HepG2 (cell line): ENCODE data around the gene PADI1. TPM values are rescaled to one million over a fixed set of nuclear protein-coding genes. Genes with fewer than 3 reads are reported as not detected.

Experiments used
- ATAC-seq: fragments of 200-7000 bp; cut with Tn5 transposase; 3 replicates; pipeline ENCODE4 v1.9.1; 2020; ENCODE audit warnings: mild to moderate bottlenecking, moderate library complexity
- BruUV-seq: library from RNA; stranded (reverse); fragments of 400-500 nt; replicated peaks from 2 replicates; lab custom pipeline; 2021; lab: Mats Ljungman, UMichigan
- CTCF ChIA-PET: fragments of 300-600 bp; formaldehyde crosslinking; extraction: SDS; loops from one replicate; lab custom pipeline; 2021; ENCODE audit warnings: low total read pairs, inconsistent platforms, low intra/inter-chr PET ratio; lab: Yijun Ruan, JAX
- POLR2A ChIA-PET: fragments of 350-600 bp; sonication (Branson Sonifier 250); formaldehyde crosslinking; loops from one replicate; lab custom pipeline; 2020; ENCODE audit warnings: antibody characterized with exemption, inconsistent platforms; lab: Yijun Ruan, JAX
- DNase-seq: peaks from one replicate; pipeline ENCODE4 v3.0.0-alpha.2; 2015; ENCODE audit warnings: low spot score
- FAIRE-seq: peaks from 3 replicates; lab custom pipeline; 2011; peaks lifted over from hg19 to GRCh38; lab: Jason Lieb, UNC
- H2AFZ ChIP-seq: one replicate; pipeline ENCODE4 v1.6.1; 2011; ENCODE audit warnings: low read length, inconsistent platforms
- H3K27ac ChIP-seq: fragments of 300-600 bp; 3 replicates; pipeline ENCODE4 v1.8.0; 2011; ENCODE audit warnings: mixed run types, mild to moderate bottlenecking, mixed read lengths, low read length, inconsistent platforms; ENCODE audit not compliant: insufficient read depth; ENCODE audit errors: extremely low read length
- H3K27me3 ChIP-seq, 2 experiments: fragments of 200-600 bp in 1 of 2; 2 replicates in 1 of 2; 3 replicates in 1 of 2; pipeline versions ENCODE4 v1.6.0 to v1.8.0; 2011; ENCODE audit warnings: low read length in 2 of 2, mild to moderate bottlenecking in 2 of 2, moderate library complexity in 2 of 2, inconsistent platforms in 1 of 2; ENCODE audit not compliant: insufficient read depth in 2 of 2, control insufficient read depth in 1 of 2
- H3K36me3 ChIP-seq, 2 experiments: fragments of 200-600 bp in 1 of 2; replicated peaks in 1 of 2; 2 replicates in 1 of 2; 3 replicates in 1 of 2; pipeline versions ENCODE4 v1.5.1 to v1.8.0; 2011; ENCODE audit warnings: low read length in 2 of 2, inconsistent platforms in 1 of 2; ENCODE audit not compliant: insufficient read depth in 2 of 2, control insufficient read depth in 1 of 2
- H3K4me1 ChIP-seq: 2 replicates; pipeline ENCODE4 v1.5.1; 2012; ENCODE audit warnings: low read length, inconsistent platforms; ENCODE audit not compliant: insufficient read depth
- H3K4me2 ChIP-seq: 2 replicates; pipeline ENCODE4 v1.6.0; 2011; ENCODE audit warnings: low read depth, low read length, inconsistent platforms
- H3K4me3 ChIP-seq, 3 experiments: fragments of 200-600 bp in 1 of 3; sonication (generic), shearing (Covaris generic) in 1 of 3; replicated peaks in 1 of 3; 2 replicates each; pipeline ENCODE4 v1.5.1; 2011 to 2016; ENCODE audit warnings: low read length in 3 of 3, inconsistent platforms in 2 of 3, low read depth in 2 of 3, mild to moderate bottlenecking in 2 of 3, control low read depth in 1 of 3, mixed read lengths in 1 of 3; ENCODE audit not compliant: insufficient read depth in 1 of 3
- H3K79me2 ChIP-seq: one replicate; pipeline ENCODE4 v1.6.1; 2011; ENCODE audit warnings: low read length, inconsistent platforms; ENCODE audit not compliant: insufficient read depth
- H3K9ac ChIP-seq: 2 replicates; pipeline ENCODE4 v1.6.0; 2011; ENCODE audit warnings: mild to moderate bottlenecking, low read depth, low read length, inconsistent platforms; ENCODE audit not compliant: insufficient read depth
- H3K9me3 ChIP-seq: 2 replicates; pipeline ENCODE4 v1.5.1; 2012; ENCODE audit warnings: mild to moderate bottlenecking, low read length
- H4K20me1 ChIP-seq: 2 replicates; pipeline ENCODE4 v1.6.0; 2011; ENCODE audit warnings: inconsistent platforms, mild to moderate bottlenecking, low read length, moderate library complexity; ENCODE audit not compliant: insufficient read depth
- ATAD3A ChIP-seq: sonication (generic); formaldehyde crosslinking; IDR thresholded peaks from 2 replicates; pipeline ENCODE4 v1.4.0; 2020; ENCODE audit warnings: missing genetic modification reagents
- DBP ChIP-seq: sonication (generic); formaldehyde crosslinking; IDR thresholded peaks from 2 replicates; pipeline ENCODE4 v1.4.0; 2020; ENCODE audit warnings: missing genetic modification reagents; ENCODE audit errors: not compliant biosample characterization
- ELF1 ChIP-seq: sonication (generic); formaldehyde crosslinking; IDR thresholded peaks from 2 replicates; pipeline ENCODE4 v1.4.0; 2020; ENCODE audit warnings: missing genetic modification reagents
- ISL2 ChIP-seq: sonication (generic); formaldehyde crosslinking; IDR thresholded peaks from 2 replicates; pipeline ENCODE4 v1.5.0; 2020; ENCODE audit warnings: missing genetic modification reagents
- MAF1 ChIP-seq: sonication (generic); formaldehyde crosslinking; IDR thresholded peaks from 2 replicates; pipeline ENCODE4 v1.5.0; 2020; ENCODE audit warnings: missing genetic modification reagents, borderline replicate concordance
- TBX3 ChIP-seq: fragments of 450-650 bp; IDR thresholded peaks from 2 replicates; pipeline ENCODE4 v1.6.1; 2017; ENCODE audit warnings: antibody characterized with exemption, mild to moderate bottlenecking, inconsistent platforms, borderline replicate concordance
- ZFP91 ChIP-seq: sonication (generic); formaldehyde crosslinking; IDR thresholded peaks from 2 replicates; pipeline ENCODE4 v1.9.0; 2022; ENCODE audit warnings: missing genetic modification reagents, mild to moderate bottlenecking, borderline replicate concordance
- ZNF256 ChIP-seq: sonication (generic); formaldehyde crosslinking; conservative IDR thresholded peaks from 2 replicates; pipeline ENCODE4 v1.4.0; 2020; ENCODE audit warnings: missing genetic modification reagents
- ZNF678 ChIP-seq: sonication (generic); formaldehyde crosslinking; IDR thresholded peaks from 2 replicates; pipeline ENCODE4 v1.4.0; 2020; ENCODE audit warnings: mild to moderate bottlenecking, missing genetic modification reagents
- ZNF720 ChIP-seq: sonication (generic); formaldehyde crosslinking; IDR thresholded peaks from 2 replicates; pipeline ENCODE4 v1.4.0; 2020; ENCODE audit warnings: missing genetic modification reagents
- ZNF800 ChIP-seq: sonication (generic); formaldehyde crosslinking; IDR thresholded peaks from 2 replicates; pipeline ENCODE4 v1.4.0; 2020; ENCODE audit warnings: missing genetic modification reagents
- ZNF816 ChIP-seq: sonication (generic); formaldehyde crosslinking; IDR thresholded peaks from 2 replicates; pipeline ENCODE4 v1.8.0; 2022; ENCODE audit warnings: missing genetic modification reagents, mild to moderate bottlenecking, borderline replicate concordance
- WGBS: methylation state at CpG from one replicate; pipeline ENCODE4 v1.1.6; 2017; ENCODE audit warnings: low lambda C conversion rate; 5-methylcytosine and 5-hydroxymethylcytosine counted together
- in situ Hi-C: cut with HindIII; loops from 2 replicates; pipeline ENCODE4 v1.10.0; 2017; ENCODE audit warnings: low pct_unique_long_range_greater_than_20kb; ENCODE audit not compliant: extremely low pct_ligation_motif_present
- intact Hi-C: fragments of 100-400 bp; cut with micrococcal nuclease; formaldehyde crosslinking; loops from one replicate; pipeline ENCODE4 v1.10.0; 2022; ENCODE audit not compliant: unreplicated experiment
- polyA plus RNA-seq, 8 experiments: library from polyadenylated mRNA; depleted of rRNA in 3 of 8; stranded (reverse) in 7 of 8; unstranded in 1 of 8; fragments of >200 nt; fragmentation: Illumina TruSeq in 4 of 8; extraction: Trizol in 4 of 8; gene quantifications; 2 replicates each; pipeline versions ENCODE4 v1.2.1 to v1.2.3, GENCODE V29; 2011 to 2016; ENCODE audit warnings: low read depth in 4 of 8, missing spikeins in 1 of 8, mixed read lengths in 1 of 8; ENCODE audit not compliant: insufficient read depth in 1 of 8
- total RNA-seq, 5 experiments: library from RNA; depleted of rRNA; stranded (reverse); fragments of >200 nt; fragmentation: Illumina TruSeq; extraction: Trizol; gene quantifications; 2 replicates each; pipeline ENCODE4 v1.2.3, GENCODE V29; 2016; ENCODE audit warnings: low read depth in 1 of 5
- TF ChIP-seq, protein P1 (sequence below): IDR thresholded peaks from 2 replicates; pipeline ENCODE4 v1.6.1; 2016; ENCODE audit warnings: control low read depth
- TF ChIP-seq, protein P2 (sequence below): sonication (generic); formaldehyde crosslinking; IDR thresholded peaks from 2 replicates; pipeline ENCODE4 v1.4.0; 2020; ENCODE audit warnings: missing genetic modification reagents, low read depth, mild to moderate bottlenecking, borderline replicate concordance

The PADI1 gene
- total and polyA plus RNA-seq, 2 of the 13 experiments (the other 11 are each of a cell fraction or from before 2014, with no cell fraction given) = not detected

GRCh38 chr1:17184822-17185484, 20.0 kb upstream of the PADI1 start:
- no peak overlapping the region for H2AFZ ChIP-seq
- TF ChIP-seq DBP (CRISPR knock-in tag) (no peak), ZNF816 (CRISPR knock-in tag) (no peak), ZNF800 (CRISPR knock-in tag) (no peak), ISL2 (no peak), ZNF678 (CRISPR knock-in tag) (no peak), ZNF720 (no peak), ZNF256 (CRISPR knock-in tag) (no peak), ELF1 (CRISPR knock-in tag) (no peak), ZFP91 (CRISPR knock-in tag) (no peak), MAF1 (CRISPR knock-in tag) (no peak), ATAD3A (CRISPR knock-in tag) (no peak), TBX3 (no peak)
- TF ChIP-seq, protein P1, sequence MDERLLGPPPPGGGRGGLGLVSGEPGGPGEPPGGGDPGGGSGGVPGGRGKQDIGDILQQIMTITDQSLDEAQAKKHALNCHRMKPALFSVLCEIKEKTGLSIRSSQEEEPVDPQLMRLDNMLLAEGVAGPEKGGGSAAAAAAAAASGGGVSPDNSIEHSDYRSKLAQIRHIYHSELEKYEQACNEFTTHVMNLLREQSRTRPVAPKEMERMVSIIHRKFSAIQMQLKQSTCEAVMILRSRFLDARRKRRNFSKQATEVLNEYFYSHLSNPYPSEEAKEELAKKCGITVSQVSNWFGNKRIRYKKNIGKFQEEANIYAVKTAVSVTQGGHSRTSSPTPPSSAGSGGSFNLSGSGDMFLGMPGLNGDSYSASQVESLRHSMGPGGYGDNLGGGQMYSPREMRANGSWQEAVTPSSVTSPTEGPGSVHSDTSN (CRISPR knock-in tag) = no peak
- TF ChIP-seq, protein P2, sequence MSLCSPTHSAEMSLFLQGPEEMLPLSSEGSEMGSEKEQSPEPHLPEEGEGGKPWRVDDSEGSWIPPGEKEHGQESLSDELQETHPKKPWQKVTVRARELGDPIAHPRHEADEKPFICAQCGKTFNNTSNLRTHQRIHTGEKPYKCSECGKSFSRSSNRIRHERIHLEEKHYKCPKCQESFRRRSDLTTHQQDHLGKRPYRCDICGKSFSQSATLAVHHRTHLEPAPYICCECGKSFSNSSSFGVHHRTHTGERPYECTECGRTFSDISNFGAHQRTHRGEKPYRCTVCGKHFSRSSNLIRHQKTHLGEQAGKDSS (CRISPR knock-in tag) = no peak
- no peak for DNase-seq
- in situ Hi-C loops = no loop called here
- FAIRE-seq = no peak
- WGBS = 16% methylated on average over 13 of the region's 13 CpGs
- no peak overlapping the region for H3K4me2 ChIP-seq
- no peaks in the 10 kb centered on the region for H4K20me1 ChIP-seq
- H3K9me3 ChIP-seq = peaks cover 7% of the 10 kb centered on the region; the same call in 1 of the 2 replicates
- H3K27ac ChIP-seq = no peak overlapping the region
- H3K9ac ChIP-seq = no peak overlapping the region
- H3K4me1 ChIP-seq = no peaks in the 10 kb centered on the region
- ATAC-seq = no peak
- intact Hi-C loops = no loop called here
- BruUV-seq = no TSS peak
- H3K27me3 ChIP-seq = 0 out of 5 replicates have a peak, but pooled peaks cover 0 to 3% of the 10 kb centered on the region in 2 experiments
- POLR2A ChIA-PET = no interaction called here
- CTCF ChIA-PET = no interaction called here
- H3K79me2 ChIP-seq = no peaks in the 10 kb centered on the region
- H3K4me3 ChIP-seq = no peak overlapping the region
- no peaks in the 10 kb centered on the region for H3K36me3 ChIP-seq
